Glutamatergic neuron (in vitro differentiated cells): ENCODE results near the gene PRELID2. TPM values are rescaled to one million over a fixed set of nuclear protein-coding genes. Genes with fewer than 3 reads are reported as not detected.
A peak's percentile ranks its signal among the peaks of the same experiment; 100 is the strongest.

Source experiments
- DNase-seq: peaks from one replicate; pipeline ENCODE4 v3.0.0; 2022
- H3K27ac Mint-ChIP-seq: one replicate; pipeline ENCODE4 v1.8.0; 2020; ENCODE audit warnings: mild to moderate bottlenecking, mixed read lengths, inconsistent platforms; ENCODE audit not compliant: unreplicated experiment
- H3K27me3 Mint-ChIP-seq: one replicate; pipeline ENCODE4 v1.8.0; 2020; ENCODE audit warnings: mild to moderate bottlenecking, moderate library complexity, mixed read lengths, inconsistent platforms; ENCODE audit not compliant: unreplicated experiment
- H3K36me3 Mint-ChIP-seq: one replicate; pipeline ENCODE4 v1.8.0; 2020; ENCODE audit warnings: mild to moderate bottlenecking, mixed read lengths, inconsistent platforms; ENCODE audit not compliant: unreplicated experiment
- H3K4me1 Mint-ChIP-seq: one replicate; pipeline ENCODE4 v1.8.0; 2020; ENCODE audit warnings: mild to moderate bottlenecking, low read depth, mixed read lengths, inconsistent platforms; ENCODE audit not compliant: unreplicated experiment
- H3K4me3 Mint-ChIP-seq: one replicate; pipeline ENCODE4 v1.8.0; 2020; ENCODE audit warnings: mild to moderate bottlenecking, mixed read lengths, inconsistent platforms; ENCODE audit not compliant: unreplicated experiment
- H3K9me3 Mint-ChIP-seq: one replicate; pipeline ENCODE4 v1.8.0; 2020; ENCODE audit warnings: mild to moderate bottlenecking, moderate library complexity, mixed read lengths, inconsistent platforms; ENCODE audit not compliant: unreplicated experiment
- CTCF ChIP-seq: fragments of 200-600 bp; sonication (generic); IDR thresholded peaks from one replicate; pipeline ENCODE4 v1.5.0; 2021; ENCODE audit not compliant: partially characterized antibody, unreplicated experiment
- total RNA-seq: library from RNA; stranded (reverse); fragmentation: NEBNext Ultra II Directional; extraction: Animal tissue kit (Norgen Biotek cat#: 25700); gene quantifications from one replicate; pipeline ENCODE4 v1.2.1, GENCODE V29; 2021; ENCODE audit not compliant: unreplicated experiment

PRELID2 gene
- total RNA-seq, 1 donor from 2014 or later = 4.6 TPM

GRCh38 chr5:145787996-145788395 lies 47.1 kb downstream of the PRELID2 start:
- no peak for TF ChIP-seq CTCF

DNA sequence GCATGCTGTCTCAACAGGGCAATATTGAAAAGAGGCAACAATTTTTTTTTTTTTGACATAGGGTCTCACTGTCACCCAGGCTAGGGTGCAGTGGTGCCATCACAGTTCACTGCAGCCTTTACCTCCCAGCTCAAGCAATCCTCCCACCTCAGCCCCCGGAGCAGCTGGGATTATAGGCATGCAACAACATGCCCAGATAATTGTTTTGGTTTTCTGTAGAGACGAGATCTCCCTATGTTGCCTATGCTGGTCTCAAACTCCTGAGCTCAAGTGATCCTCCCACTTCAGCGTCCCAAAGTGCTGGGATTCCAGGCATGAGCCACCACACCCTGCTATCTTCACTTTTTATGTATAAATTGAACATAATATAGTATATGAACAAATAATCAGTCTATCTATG lies 47.6 kb downstream of the PRELID2 start:
- Mint-ChIP-seq H3K4me3 (no peak overlapping the region), H3K36me3 (no peaks in the 10 kb centered on the region), H3K9me3 (no peaks in the 10 kb centered on the region), H3K27ac (no peak overlapping the region), H3K4me1 (peaks cover 9% of the 10 kb centered on the region), H3K27me3 (no peaks in the 10 kb centered on the region)
- no peak for TF ChIP-seq CTCF
- DNase-seq = no peak

More at GRCh38 chr5:145787996-145788395, 47.1 kb downstream of the PRELID2 start:
- Mint-ChIP-seq H3K27me3 (no peaks in the 10 kb centered on the region), H3K4me3 (no peak overlapping the region), H3K4me1 (peaks cover 10% of the 10 kb centered on the region), H3K36me3 (no peaks in the 10 kb centered on the region), H3K9me3 (no peaks in the 10 kb centered on the region), H3K27ac (no peak overlapping the region)
- DNase-seq = no peak

DNA sequence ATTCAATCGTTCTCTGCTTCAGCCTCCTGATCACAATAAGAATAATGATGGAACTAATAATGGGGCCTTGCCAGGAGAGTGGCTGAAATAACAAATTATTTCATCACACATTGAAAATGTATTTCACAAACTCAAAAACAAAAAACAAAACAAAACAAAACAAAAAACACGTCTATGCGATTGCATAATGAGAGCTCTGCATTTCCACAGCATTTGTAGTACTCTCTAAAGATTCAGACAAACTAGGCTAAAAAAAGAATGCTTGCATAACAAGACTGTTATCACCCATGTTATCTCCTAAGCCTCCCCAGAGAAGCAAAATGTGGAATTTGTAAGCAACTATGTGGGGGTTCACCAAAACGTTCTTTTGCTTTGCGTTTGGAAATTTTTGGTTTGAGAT lies 48.1 kb downstream of the PRELID2 start:
- peaks cover 6% of the 10 kb centered on the region for H3K4me1 Mint-ChIP-seq
- no peaks in the 10 kb centered on the region for H3K27me3 Mint-ChIP-seq
- no peaks in the 10 kb centered on the region for H3K9me3 Mint-ChIP-seq
- no peaks in the 10 kb centered on the region for H3K36me3 Mint-ChIP-seq
- TF ChIP-seq CTCF = no peak
- H3K4me3 Mint-ChIP-seq = no peak overlapping the region
- H3K27ac Mint-ChIP-seq = no peak overlapping the region
- DNase-seq = no peak

GRCh38 chr5:145780982-145781381 lies 54.2 kb downstream of the PRELID2 start:
- TF ChIP-seq CTCF = no peak
- peak overlapping the region; percentile 39 for H3K27ac Mint-ChIP-seq
- H3K36me3 Mint-ChIP-seq = no peaks in the 10 kb centered on the region
- no peak for DNase-seq
- peaks cover 2% of the 10 kb centered on the region for H3K4me1 Mint-ChIP-seq
- no peaks in the 10 kb centered on the region for H3K27me3 Mint-ChIP-seq
- no peak overlapping the region for H3K4me3 Mint-ChIP-seq
- no peaks in the 10 kb centered on the region for H3K9me3 Mint-ChIP-seq

DNA sequence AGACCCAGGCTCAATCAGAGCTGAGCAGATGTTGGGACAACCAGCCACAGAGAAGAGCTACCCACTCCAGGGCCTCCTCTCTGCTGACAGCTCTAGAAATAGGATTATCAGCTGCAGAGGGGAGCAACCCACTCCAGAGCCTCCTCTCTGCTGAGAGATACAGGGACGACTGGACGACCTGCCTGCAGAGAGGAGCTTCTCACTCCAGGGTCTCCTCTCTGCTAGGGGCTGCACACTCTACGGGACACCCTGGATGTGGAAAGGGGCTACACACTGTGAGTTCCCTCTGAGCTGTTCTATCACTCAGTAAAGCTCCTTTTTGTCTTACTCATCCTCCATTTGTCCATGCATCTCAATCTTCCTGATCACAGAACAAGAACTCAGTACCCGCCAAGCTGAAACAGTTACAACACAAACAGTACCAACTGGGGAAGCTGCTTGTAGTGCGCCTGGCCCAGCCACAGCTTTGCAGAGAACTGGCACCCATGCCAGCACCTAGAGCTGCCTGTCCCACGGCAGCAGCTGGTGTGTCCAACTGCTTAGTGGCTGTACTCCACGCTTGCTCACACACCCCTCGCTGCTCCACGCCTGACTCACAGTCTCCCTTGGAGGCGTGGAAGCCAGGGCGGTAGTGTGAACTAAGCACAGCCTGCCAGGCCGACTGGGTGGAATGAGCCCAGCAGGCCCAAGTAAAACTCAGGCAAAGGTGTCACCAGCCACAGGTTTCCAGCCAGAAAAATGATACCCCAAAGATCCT lies 56.8 kb downstream of the PRELID2 start:
- H3K27me3 Mint-ChIP-seq = no peaks in the 10 kb centered on the region
- no peak for TF ChIP-seq CTCF
- H3K4me3 Mint-ChIP-seq = no peak overlapping the region
- no peak overlapping the region for H3K27ac Mint-ChIP-seq
- no peaks in the 10 kb centered on the region for H3K36me3 Mint-ChIP-seq
- H3K9me3 Mint-ChIP-seq = no peaks in the 10 kb centered on the region
- H3K4me1 Mint-ChIP-seq = peaks cover 2% of the 10 kb centered on the region
- no peak for DNase-seq
